HG03196 (cell line): ENCODE results near the gene HRH1.

Experiments
- ATAC-seq: cut with Tn5 transposase; IDR thresholded peaks from one replicate; pipeline ENCODE4 v1.9.1; 2021; ENCODE audit not compliant: unreplicated experiment

The HRH1 gene

GRCh38 chr3:11306817-11307589 is 152.7 kb downstream of the HRH1 start:
- peak; percentile 61 for ATAC-seq

- no peak for ATAC-seq
Observed at GRCh38 chr3:11307830-11308432, 153.6 kb downstream of the HRH1 start.

- no peak for ATAC-seq
Observed at GRCh38 chr3:11310258-11310657, 156.0 kb downstream of the HRH1 start.

- no peak for ATAC-seq
Observed at GRCh38 chr3:11312166-11312565, 157.9 kb downstream of the HRH1 start.
